Stimulated activated naive CD8-positive, alpha-beta T cell treated with anti-CD3 and anti-CD28 coated beads, Interleukin-15, Interleukin-2, amounts not matched to agents 100 U/mL and 50 U/mL, for 24 hours (primary cell): ENCODE results near the gene RNF5.
"Not testable (repeated sequence)": the region's sequence is repeated elsewhere in the genome, so short reads cannot be mapped to it uniquely, and the experiment has no call there.

Experiments used
- ATAC-seq: fragments of 150-1000 bp; cut with Tn5 transposase; one replicate; pipeline ENCODE4 v1.10.0; 2021
- DNase-seq: peaks from one replicate; pipeline ENCODE4 v3.0.0; 2021

RNF5 gene

GRCh38 chr6:32177788-32178546, at the start of gene RNF5:
Gene RNF5 (plus strand): TSS chr6:32178405. CDS start chr6:32178512, 107 bp downstream.
- DNase-seq (peak; percentile 91), ATAC-seq (peak; percentile 90)

DNA sequence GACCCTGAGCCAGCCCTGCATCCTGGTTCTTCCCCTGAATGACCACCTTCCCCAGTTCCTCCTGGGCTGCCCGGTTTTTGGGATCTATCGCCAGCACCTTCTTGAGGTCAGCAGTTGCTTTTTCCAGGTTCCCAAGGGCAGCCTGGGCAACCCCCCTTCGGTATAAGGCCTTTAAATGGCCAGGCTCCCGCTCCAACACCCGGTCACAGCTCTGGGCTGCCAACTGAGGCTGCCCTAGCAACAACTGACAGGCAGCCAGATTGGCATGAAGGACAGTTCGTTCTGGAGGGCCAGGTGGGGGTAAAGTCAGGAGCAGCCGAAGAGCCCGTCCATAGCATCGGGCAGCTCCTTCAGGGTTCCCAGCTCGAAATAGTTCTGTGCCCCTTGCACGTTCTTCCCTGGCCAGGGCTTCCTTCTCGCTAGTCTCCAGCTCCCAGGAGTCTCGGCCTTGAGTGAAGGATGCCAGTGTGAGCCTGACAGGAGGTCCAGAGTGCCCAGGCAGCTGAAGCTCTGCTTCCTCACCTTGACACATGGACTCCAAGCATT, 49.4 kb upstream of the RNF5 start:
- DNase-seq = no peak
- no peak for ATAC-seq

GRCh38 chr6:32129297-32130088, 48.7 kb upstream of the RNF5 start:
- ATAC-seq (no peak), DNase-seq (no peak)

DNA sequence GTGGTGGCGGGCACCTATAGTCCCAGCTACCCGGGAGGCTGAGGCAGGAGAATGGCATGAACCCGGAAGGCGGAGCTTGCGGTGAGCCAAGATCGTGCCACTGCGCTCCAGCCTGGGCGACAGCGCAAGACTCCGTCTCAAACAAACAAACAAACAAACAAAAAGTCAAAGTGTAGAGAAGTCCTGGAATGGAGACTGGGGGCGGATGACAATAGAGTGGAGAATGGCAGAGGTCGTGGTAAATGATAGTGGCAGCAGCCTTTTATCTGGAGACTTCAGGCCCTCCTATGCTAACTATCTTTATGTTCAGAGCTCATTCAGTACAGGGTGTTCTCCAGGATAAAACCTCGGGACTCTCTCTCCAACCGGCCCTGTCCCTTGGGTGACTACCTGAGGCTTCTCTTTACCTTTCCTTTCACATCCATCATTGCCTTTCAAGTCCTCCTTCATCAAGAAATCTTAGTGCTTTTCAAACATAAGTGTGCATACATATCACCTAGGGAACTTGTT, 46.7 kb upstream of the RNF5 start:
- ATAC-seq = no peak
- DNase-seq = no peak

DNA sequence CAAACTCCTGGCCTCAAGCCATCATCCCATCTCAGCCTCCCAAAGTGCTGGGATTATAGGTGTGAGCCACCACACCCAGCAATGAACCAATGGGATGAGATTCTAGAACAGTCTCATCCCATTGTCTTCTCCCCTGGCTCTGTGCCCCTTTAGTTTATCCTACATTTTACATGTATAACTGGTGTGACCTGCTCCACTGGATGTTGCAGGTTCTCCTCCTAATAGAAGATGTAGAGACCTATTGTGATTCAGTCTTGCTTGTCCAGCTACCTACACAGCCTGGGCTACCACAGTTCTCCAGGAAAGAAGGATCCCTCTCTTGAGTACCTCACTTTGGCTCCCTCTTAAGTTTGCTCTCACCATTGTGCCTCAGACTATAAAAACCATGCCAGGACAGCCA, 46.1 kb upstream of the RNF5 start:
- no peak for DNase-seq
- no peak for ATAC-seq

DNA sequence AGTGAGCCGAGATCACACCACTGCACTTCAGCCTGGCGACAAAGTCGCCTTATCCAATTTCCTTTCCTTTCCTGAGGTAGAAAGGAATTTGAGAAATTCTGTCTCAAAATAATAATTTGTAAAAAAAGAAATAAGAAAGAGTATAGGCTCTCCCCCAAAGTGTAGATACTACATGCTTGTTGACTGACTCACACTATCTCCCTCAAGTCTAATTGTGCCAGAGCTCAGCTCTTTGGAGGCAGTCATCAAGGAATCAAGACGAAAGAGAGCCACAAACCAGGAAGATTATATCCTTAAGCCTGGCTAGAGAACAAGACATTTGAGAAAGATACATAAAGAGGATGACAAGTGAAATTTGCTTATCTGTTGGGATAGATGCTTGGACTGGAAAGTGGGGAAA, 44.4 kb upstream of the RNF5 start:
- DNase-seq (no peak), ATAC-seq (no peak)

DNA sequence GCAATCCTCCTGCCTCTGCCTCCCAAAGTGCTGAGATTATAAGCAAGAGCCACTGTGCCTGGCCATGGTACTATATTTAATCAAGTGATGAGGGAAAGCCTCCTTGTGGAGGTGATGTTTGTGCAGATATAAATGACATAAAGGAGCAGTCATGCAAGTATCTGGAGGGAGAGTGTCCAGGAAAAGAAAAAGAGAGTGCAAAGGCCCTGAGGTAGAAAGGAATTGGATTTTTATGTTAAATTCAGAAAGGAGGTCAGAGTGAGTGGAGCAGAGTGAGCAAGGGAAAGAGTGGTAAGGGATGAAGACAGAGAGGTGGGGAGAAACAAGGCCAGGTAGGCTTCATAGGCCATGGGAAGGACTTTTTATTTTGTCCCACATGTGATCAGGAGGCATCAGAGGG, 40.8 kb upstream of the RNF5 start:
- no peak for ATAC-seq
- no peak for DNase-seq

GRCh38 chr6:32139590-32139989, 38.6 kb upstream of the RNF5 start:
- no peak for ATAC-seq
- no peak for DNase-seq

GRCh38 chr6:32140420-32141046, 37.7 kb upstream of the RNF5 start:
- ATAC-seq = no peak
- DNase-seq = no peak

DNA sequence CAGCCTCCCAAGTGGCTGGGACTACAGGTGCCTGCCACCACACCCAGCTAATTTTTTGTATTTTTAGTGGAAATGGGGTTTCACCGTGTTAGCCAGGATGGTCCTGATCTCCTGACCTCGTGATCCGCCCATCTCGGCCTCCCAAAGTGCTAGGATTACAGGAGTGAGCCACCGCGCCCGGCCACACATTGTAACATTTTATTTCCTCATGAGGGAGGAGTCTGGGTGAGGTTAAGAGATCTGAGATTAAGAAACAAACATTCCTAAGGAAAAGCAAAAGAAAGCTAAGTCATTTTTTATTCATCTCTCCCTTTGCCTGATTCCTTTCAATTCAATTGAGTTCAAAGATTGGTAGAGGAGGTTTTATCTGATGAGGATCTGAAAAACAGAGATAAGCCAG, 34.0 kb upstream of the RNF5 start:
- DNase-seq, ATAC-seq: not testable (repeated sequence)

DNA sequence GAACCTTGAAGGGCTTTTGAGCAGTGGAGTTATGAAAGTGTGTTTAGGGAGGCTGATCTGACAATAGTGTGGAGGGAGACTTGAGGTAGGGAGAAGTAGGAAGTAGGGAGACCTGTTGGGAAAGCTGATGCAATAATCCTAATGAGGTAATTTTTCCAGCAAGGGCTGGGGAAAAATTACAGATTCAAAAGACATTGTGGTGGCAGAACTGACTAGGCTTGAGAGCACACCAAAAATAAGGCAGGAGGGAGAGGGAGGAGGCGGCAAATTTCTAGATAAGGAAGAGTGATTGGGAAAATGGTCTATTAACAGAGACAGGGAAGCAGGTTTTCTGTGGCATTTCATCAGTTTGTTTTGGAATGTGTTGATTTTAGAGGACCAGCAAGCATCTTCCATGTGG, 31.9 kb upstream of the RNF5 start:
- DNase-seq = no peak
- no peak for ATAC-seq

- ATAC-seq (no peak), DNase-seq (no peak)
Observed at GRCh38 chr6:32146687-32147086, 31.5 kb upstream of the RNF5 start.

DNA sequence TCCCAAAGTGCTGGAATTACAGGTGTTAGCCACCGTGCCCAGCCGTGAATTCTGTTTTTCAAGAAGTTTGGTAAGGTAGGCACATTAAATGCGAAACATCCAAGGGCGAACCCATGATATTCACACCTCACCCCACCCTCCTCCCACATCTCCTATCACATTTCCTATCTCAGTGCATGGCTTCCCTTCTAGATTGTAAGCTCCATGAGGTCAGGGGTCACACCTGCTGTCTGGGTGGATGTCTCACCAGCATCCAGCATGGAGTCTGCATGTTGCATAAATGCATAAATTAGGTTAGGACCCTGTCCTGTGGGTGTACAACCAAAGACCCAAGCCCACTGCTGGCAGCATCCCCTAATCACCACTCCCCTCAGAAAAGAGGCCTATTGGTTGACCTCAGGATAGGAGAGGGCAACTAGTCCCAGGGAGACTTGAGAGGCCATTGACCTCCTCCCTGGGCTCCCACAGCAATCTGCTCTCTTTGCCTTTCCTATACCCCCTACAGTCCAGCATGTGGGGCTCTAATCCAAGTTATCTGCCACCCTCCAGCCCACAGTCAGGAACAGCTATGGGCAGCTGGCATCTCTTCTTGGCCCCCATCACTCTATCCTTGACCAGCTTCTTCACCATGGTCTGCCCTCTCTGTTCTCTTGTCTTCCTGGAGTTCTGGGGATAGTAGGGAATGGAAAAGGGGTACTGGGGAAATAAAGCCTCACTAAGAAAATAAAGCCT, 30.6 kb upstream of the RNF5 start:
- ATAC-seq = no peak

GRCh38 chr6:32148289-32149091, 29.7 kb upstream of the RNF5 start:
- DNase-seq (peak; percentile 80), ATAC-seq (peak; percentile 35)

More for the DNA sequence above, 30.6 kb upstream of the RNF5 start:
- DNase-seq = no peak

DNA sequence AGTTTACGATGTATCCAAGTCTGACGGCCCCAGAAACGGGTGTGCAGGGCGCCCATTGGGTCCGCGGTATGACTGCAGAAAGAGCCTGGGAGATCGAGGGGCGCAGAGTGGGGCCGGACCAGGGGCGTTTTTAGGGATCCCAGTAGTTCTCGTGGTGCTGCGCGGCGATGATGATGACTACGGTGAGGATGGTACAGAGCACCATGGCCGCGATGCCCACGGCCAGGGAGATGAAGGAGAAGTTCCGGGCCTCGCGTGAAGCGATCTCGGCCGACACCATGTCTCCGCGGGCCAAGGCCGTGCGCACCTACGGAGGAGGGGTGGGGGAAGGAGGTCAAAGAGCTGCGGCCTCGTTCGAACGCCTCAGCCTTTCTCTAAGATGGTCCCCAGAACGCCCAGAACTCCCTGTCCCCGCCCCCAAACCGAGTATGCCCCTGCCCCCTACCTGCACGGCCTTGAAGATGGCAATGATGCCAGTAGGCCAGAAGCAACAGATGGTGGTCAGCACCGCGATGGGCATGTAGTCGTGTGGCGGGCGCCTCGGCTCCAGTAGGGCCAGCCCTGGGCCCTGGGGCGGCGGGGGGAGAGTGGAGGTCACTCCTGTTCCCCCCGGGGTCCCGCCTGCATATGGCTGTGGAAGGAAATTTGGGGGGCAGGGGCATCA, 29.0 kb upstream of the RNF5 start:
- DNase-seq (no peak), ATAC-seq (no peak)

- no peak for ATAC-seq
- no peak for DNase-seq
Observed at GRCh38 chr6:32149932-32150870, 28.0 kb upstream of the RNF5 start.

GRCh38 chr6:32151181-32151862, 26.9 kb upstream of the RNF5 start:
- DNase-seq (no peak), ATAC-seq (no peak)

DNA sequence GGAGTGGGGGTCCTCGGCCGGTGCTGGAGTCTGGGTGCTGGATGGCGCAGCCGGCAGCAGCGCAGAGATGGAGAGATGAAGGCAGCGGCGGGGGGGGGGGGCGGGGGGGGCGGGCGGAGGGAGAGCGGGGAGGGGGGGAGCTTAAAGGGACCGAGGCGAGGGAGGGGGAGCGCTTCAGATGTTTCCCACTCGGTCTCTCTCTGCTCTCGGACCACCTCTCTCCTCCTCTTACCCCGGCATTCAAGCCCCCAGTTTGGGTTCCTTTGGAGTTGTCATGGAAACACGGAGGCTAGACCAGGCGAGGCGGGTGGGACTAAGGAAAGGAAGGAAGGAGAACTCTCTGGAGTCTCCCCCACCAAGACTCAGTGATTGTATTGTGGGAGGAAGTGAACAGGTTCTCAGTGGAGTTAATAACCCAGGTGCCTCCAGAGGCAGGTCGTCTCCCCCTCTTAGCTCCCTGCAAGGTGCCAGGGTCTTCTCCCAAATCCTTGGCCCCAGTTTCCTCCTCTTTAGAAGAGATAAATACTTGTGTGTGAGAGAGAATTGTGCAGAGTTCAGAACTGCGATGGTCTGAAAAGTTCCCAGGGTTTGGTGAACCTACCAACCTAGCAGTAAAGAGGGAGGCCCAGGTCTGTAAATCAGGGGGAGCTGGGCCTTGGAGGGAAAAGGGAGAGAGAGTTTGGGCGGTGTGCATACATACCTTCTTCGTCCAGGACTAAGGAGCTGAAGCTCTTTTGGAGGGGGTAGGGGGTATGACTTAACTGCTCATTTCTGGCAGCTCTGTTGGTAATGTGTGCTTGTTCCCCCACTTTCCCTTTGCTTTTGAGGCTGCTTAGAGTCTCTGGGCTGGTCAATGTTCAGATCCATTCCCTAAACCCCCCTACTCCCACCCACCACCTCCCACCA, 26.1 kb upstream of the RNF5 start, which contains the start of gene PRRT1:
Gene PRRT1 (minus strand): TSS at position 77 of the 906 bp plus-strand sequence. CDS start 112 bp downstream, outside the sequence.
- DNase-seq = no peak
- no peak for ATAC-seq
